GM19452 (cell line): ENCODE results near the gene ZNF730.
"Not testable (repeated sequence)": the region's sequence is repeated elsewhere in the genome, so short reads cannot be mapped to it uniquely, and the experiment has no call there.

Source experiments
- ATAC-seq: cut with Tn5 transposase; IDR thresholded peaks from one replicate; pipeline ENCODE4 v1.9.1; 2021; ENCODE audit not compliant: unreplicated experiment

ZNF730 gene

GRCh38 chr19:23116802-23117571, at the start of gene ZNF730:
ZNF730 (plus strand) TSS chr19:23117025; CDS start chr19:23117174, 149 bp downstream.
- ATAC-seq: no peak

- ATAC-seq: no peak
These were observed 46.3 kb upstream of the ZNF730 start for GRCh38 chr19:23070353-23071146.

- no peak for ATAC-seq
These were observed 45.7 kb upstream of the ZNF730 start for GRCh38 chr19:23071147-23071511.

- no peak for ATAC-seq
These were observed 41.6 kb upstream of the ZNF730 start for GRCh38 chr19:23075031-23075733.

GRCh38 chr19:23077776-23078175, 39.0 kb upstream of the ZNF730 start:
- not testable (repeated sequence) for ATAC-seq

- no peak for ATAC-seq
These were observed 23.0 kb upstream of the ZNF730 start for GRCh38 chr19:23093832-23094231.

GRCh38 chr19:23095418-23095817, 21.4 kb upstream of the ZNF730 start:
- ATAC-seq: no peak

GRCh38 chr19:23098286-23098685, 18.5 kb upstream of the ZNF730 start:
- no peak for ATAC-seq

- ATAC-seq: no peak
These were observed 17.8 kb upstream of the ZNF730 start for GRCh38 chr19:23098988-23099387.

- no peak for ATAC-seq
These were observed 16.9 kb upstream of the ZNF730 start for GRCh38 chr19:23099966-23100365.

- no peak for ATAC-seq
These were observed 15.6 kb upstream of the ZNF730 start for GRCh38 chr19:23101241-23101640.

GRCh38 chr19:23118400-23118799, 1.6 kb downstream of the ZNF730 start:
- no peak for ATAC-seq

GRCh38 chr19:23134211-23134610, 17.4 kb downstream of the ZNF730 start:
- ATAC-seq: not testable (repeated sequence)

- no peak for ATAC-seq
These were observed 29.0 kb downstream of the ZNF730 start for GRCh38 chr19:23145617-23146415.

- no peak for ATAC-seq
These were observed 43.9 kb downstream of the ZNF730 start for GRCh38 chr19:23160766-23161165.

GRCh38 chr19:23168286-23168685, 51.5 kb downstream of the ZNF730 start:
- not testable (repeated sequence) for ATAC-seq

GRCh38 chr19:23183251-23183650, 66.4 kb downstream of the ZNF730 start:
- no peak for ATAC-seq

- ATAC-seq: no peak
These were observed 73.5 kb downstream of the ZNF730 start for GRCh38 chr19:23190341-23190740.
